RWPE2 (cell line): ENCODE data around the gene IFI35.

Experiments used
- ATAC-seq: fragments of 200-7000 bp; cut with Tn5 transposase; 3 replicates; pipeline ENCODE4 v1.9.1; 2021; ENCODE audit warnings: low read depth
- DNase-seq: peaks from one replicate; pipeline ENCODE4 v3.0.0-alpha.2; 2020; ENCODE audit warnings: low spot score
- H3K27ac ChIP-seq: fragments of 450-650 bp; 2 replicates; pipeline ENCODE4 v1.5.1; 2017; ENCODE audit warnings: mild to moderate bottlenecking; ENCODE audit not compliant: poor library complexity, severe bottlenecking
- H3K27me3 ChIP-seq: fragments of 250-450 bp; sonication (Bioruptor Pico); 2 replicates; pipeline ENCODE4 v1.5.1; 2021; ENCODE audit warnings: mild to moderate bottlenecking, moderate library complexity; ENCODE audit not compliant: insufficient read depth, poor library complexity, severe bottlenecking
- H3K36me3 ChIP-seq: fragments of 250-450 bp; sonication (Bioruptor Pico); 2 replicates; pipeline ENCODE4 v1.5.1; 2020; ENCODE audit warnings: low read depth, mild to moderate bottlenecking, moderate library complexity
- H3K4me1 ChIP-seq: fragments of 250-450 bp; sonication (Bioruptor Pico); 2 replicates; pipeline ENCODE4 v1.5.1; 2021; ENCODE audit warnings: mild to moderate bottlenecking, moderate library complexity; ENCODE audit not compliant: insufficient read depth, poor library complexity, severe bottlenecking
- H3K4me3 ChIP-seq: fragments of 250-450 bp; sonication (Bioruptor Pico); 2 replicates; pipeline ENCODE4 v1.5.1; 2021; ENCODE audit warnings: mild to moderate bottlenecking, moderate library complexity; ENCODE audit not compliant: severe bottlenecking
- H3K9me3 ChIP-seq: fragments of 250-450 bp; sonication (Bioruptor Pico); 2 replicates; pipeline ENCODE4 v1.5.1; 2021; ENCODE audit warnings: mild to moderate bottlenecking, moderate library complexity; ENCODE audit not compliant: severe bottlenecking
- CTCF ChIP-seq: fragments of 450-650 bp; IDR thresholded peaks from one replicate; pipeline ENCODE4 v1.5.1; 2017; ENCODE audit warnings: mild to moderate bottlenecking, moderate library complexity; ENCODE audit not compliant: poor library complexity, severe bottlenecking

Gene IFI35

GRCh38 chr17:43031666-43032065 is 25.1 kb downstream of the IFI35 start:
- no peaks in the 10 kb centered on the region for H3K27me3 ChIP-seq
- H3K9me3 ChIP-seq: no peaks in the 10 kb centered on the region
- H3K4me3 ChIP-seq: no peak overlapping the region
- no peak overlapping the region for H3K27ac ChIP-seq
- no peaks in the 10 kb centered on the region for H3K4me1 ChIP-seq
- no peaks in the 10 kb centered on the region for H3K36me3 ChIP-seq
- DNase-seq (no peak), ATAC-seq (no peak)
- no peak for TF ChIP-seq CTCF

- Histone ChIP-seq H3K9me3 (no peaks in the 10 kb centered on the region), H3K27ac (no peak overlapping the region), H3K4me3 (no peak overlapping the region), H3K4me1 (no peaks in the 10 kb centered on the region), H3K27me3 (no peaks in the 10 kb centered on the region), H3K36me3 (no peaks in the 10 kb centered on the region)
- ATAC-seq (0 out of 3 replicates have a peak, but pooled peaks have one; percentile 24), DNase-seq (no peak)
- TF ChIP-seq CTCF: no peak
These were observed 27.6 kb downstream of the IFI35 start for GRCh38 chr17:43033948-43034881.

- no peak for TF ChIP-seq CTCF
- ATAC-seq (no peak), DNase-seq (no peak)
- H3K4me3 ChIP-seq: no peak overlapping the region
- no peak overlapping the region for H3K27ac ChIP-seq
- no peaks in the 10 kb centered on the region for H3K9me3 ChIP-seq
- no peaks in the 10 kb centered on the region for H3K27me3 ChIP-seq
- H3K4me1 ChIP-seq: no peaks in the 10 kb centered on the region
- no peaks in the 10 kb centered on the region for H3K36me3 ChIP-seq
These were observed 28.3 kb downstream of the IFI35 start for GRCh38 chr17:43034894-43035293.

GRCh38 chr17:43039646-43040045 is 33.1 kb downstream of the IFI35 start:
- H3K36me3 ChIP-seq: no peaks in the 10 kb centered on the region
- DNase-seq (no peak), ATAC-seq (no peak)
- H3K27me3 ChIP-seq: no peaks in the 10 kb centered on the region
- TF ChIP-seq CTCF: no peak
- H3K4me3 ChIP-seq: no peak overlapping the region
- no peaks in the 10 kb centered on the region for H3K9me3 ChIP-seq
- H3K27ac ChIP-seq: no peak overlapping the region
- H3K4me1 ChIP-seq: no peaks in the 10 kb centered on the region

- no peaks in the 10 kb centered on the region for H3K9me3 ChIP-seq
- H3K36me3 ChIP-seq: peaks cover 8% of the 10 kb centered on the region
- TF ChIP-seq CTCF: no peak
- H3K27me3 ChIP-seq: no peaks in the 10 kb centered on the region
- H3K27ac ChIP-seq: no peak overlapping the region
- no peak for ATAC-seq
- H3K4me3 ChIP-seq: no peak overlapping the region
- no peak for DNase-seq
- H3K4me1 ChIP-seq: no peaks in the 10 kb centered on the region
These were observed 34.1 kb downstream of the IFI35 start for GRCh38 chr17:43040655-43041054.
